ENCODE measurements around the gene GALNTL6.

Gene GALNTL6

GRCh38 chr4:172601195-172601594 is 788.0 kb downstream of the GALNTL6 start:
- no peak for DNase-seq

GRCh38 chr4:172619218-172619617 is 806.0 kb downstream of the GALNTL6 start:
- no peak for DNase-seq

- no peak for DNase-seq
Measured at GRCh38 chr4:172619798-172620197, 806.6 kb downstream of the GALNTL6 start.

GRCh38 chr4:172628263-172628662 is 815.1 kb downstream of the GALNTL6 start:
- no peak for DNase-seq

- DNase-seq = no peak
Measured at GRCh38 chr4:172630280-172630679, 817.1 kb downstream of the GALNTL6 start.

GRCh38 chr4:172631832-172632231 is 818.6 kb downstream of the GALNTL6 start:
- no peak for DNase-seq

GRCh38 chr4:172648471-172648870 is 835.3 kb downstream of the GALNTL6 start:
- no peak for DNase-seq

- DNase-seq = no peak
Measured at GRCh38 chr4:172649143-172649542, 835.9 kb downstream of the GALNTL6 start.

- DNase-seq = no peak
Measured at GRCh38 chr4:172650758-172651530, 837.7 kb downstream of the GALNTL6 start.

GRCh38 chr4:172651961-172652360 is 838.8 kb downstream of the GALNTL6 start:
- DNase-seq = no peak

GRCh38 chr4:172652369-172652768 is 839.2 kb downstream of the GALNTL6 start:
- DNase-seq = no peak

GRCh38 chr4:172653676-172654075 is 840.5 kb downstream of the GALNTL6 start:
- no peak for DNase-seq

- no peak for DNase-seq
Measured at GRCh38 chr4:172654457-172654856, 841.3 kb downstream of the GALNTL6 start.

GRCh38 chr4:172656055-172656454 is 842.9 kb downstream of the GALNTL6 start:
- no peak for DNase-seq

GRCh38 chr4:172657081-172657480 is 843.9 kb downstream of the GALNTL6 start:
- DNase-seq = no peak

GRCh38 chr4:172660251-172660650 is 847.0 kb downstream of the GALNTL6 start:
- no peak for DNase-seq

GRCh38 chr4:172662113-172662512 is 848.9 kb downstream of the GALNTL6 start:
- DNase-seq = no peak

- no peak for DNase-seq
Measured at GRCh38 chr4:172666711-172667368, 853.6 kb downstream of the GALNTL6 start.

GRCh38 chr4:172674811-172675210 is 861.6 kb downstream of the GALNTL6 start:
- no peak for DNase-seq

- no peak for DNase-seq
Measured at GRCh38 chr4:172675232-172675631, 862.0 kb downstream of the GALNTL6 start.

GRCh38 chr4:172680691-172681090 is 867.5 kb downstream of the GALNTL6 start:
- DNase-seq = no peak

GRCh38 chr4:172683021-172683420 is 869.8 kb downstream of the GALNTL6 start:
- DNase-seq = no peak

GRCh38 chr4:172686021-172686420 is 872.8 kb downstream of the GALNTL6 start:
- DNase-seq = no peak

- no peak for DNase-seq
Measured at GRCh38 chr4:172688534-172688933, 875.3 kb downstream of the GALNTL6 start.

GRCh38 chr4:172691552-172691951 is 878.3 kb downstream of the GALNTL6 start:
- no peak for DNase-seq
